Esophagus muscularis mucosa (tissue), 4 donors: Measurements from ENCODE around the gene FLNA. TPM values are rescaled to one million over a fixed set of nuclear protein-coding genes. Genes with fewer than 3 reads are reported as not detected.
A peak's percentile ranks its signal among the peaks of the same experiment; 100 is the strongest.

Experiments
- DNase-seq: peaks from one replicate; pipeline ENCODE4 v3.0.0-alpha.2; 2017; ENCODE audit errors: extremely low spot score
- H3K27ac ChIP-seq, 4 donors: fragments of 200-600 bp; sonication (generic); replicated peaks in 1 of 4; 1 replicate in 3 of 4; 2 replicates in 1 of 4; pipeline ENCODE4 v1.5.1; 2016 to 2019; ENCODE audit warnings: mild to moderate bottlenecking in 1 of 4
- H3K27me3 ChIP-seq, 4 donors: fragments of 200-600 bp; sonication (generic); one replicate each; pipeline versions ENCODE4 v1.5.1 to v1.6.0; 2016 to 2019
- H3K36me3 ChIP-seq, 4 donors: fragments of 200-600 bp; sonication (generic); one replicate each; pipeline ENCODE4 v1.5.1; 2016 to 2019
- H3K4me1 ChIP-seq, 4 donors: fragments of 200-600 bp; sonication (generic); one replicate each; pipeline ENCODE4 v1.5.1; 2016 to 2019
- H3K4me3 ChIP-seq, 4 donors: fragments of 200-600 bp; sonication (generic); 1 replicate in 2 of 4; 2 replicates in 2 of 4; pipeline ENCODE4 v1.5.1; 2016 to 2019; ENCODE audit warnings: mild to moderate bottlenecking in 4 of 4, moderate library complexity in 1 of 4
- H3K9me3 ChIP-seq, 4 donors: fragments of 200-600 bp; sonication (generic); 1 replicate in 3 of 4; 2 replicates in 1 of 4; pipeline ENCODE4 v1.5.1; 2016 to 2019
- EP300 ChIP-seq: sonication (generic); formaldehyde crosslinking; IDR thresholded peaks from one replicate; pipeline ENCODE4 v1.6.1; 2017; ENCODE audit warnings: antibody characterized with exemption
- POLR2A ChIP-seq: fragments of 450-650 bp; IDR thresholded peaks from one replicate; pipeline ENCODE4 v1.6.1; 2017; ENCODE audit warnings: antibody characterized with exemption, moderate library complexity, mild to moderate bottlenecking, low read depth
- POLR2AphosphoS5 ChIP-seq, 2 donors: sonication (generic); formaldehyde crosslinking; IDR thresholded peaks; one replicate each; pipeline ENCODE4 v1.6.1; 2017; ENCODE audit warnings: antibody characterized with exemption in 2 of 2
- WGBS: methylation state at CpG from one replicate; pipeline ENCODE4 v1.1.5; 2018; 5-methylcytosine and 5-hydroxymethylcytosine counted together
- intact Hi-C: fragments of 100-400 bp; cut with DNase I; formaldehyde crosslinking; loops from one replicate; pipeline ENCODE4 v1.15.1; 2023
- total RNA-seq, 4 donors: library from RNA; depleted of rRNA; stranded (reverse); fragments of >200 nt; gene quantifications; one replicate each; pipeline versions ENCODE4 v1.1.0 to v1.2.1, GENCODE V29; 2016
- TF ChIP-seq, protein P1 (sequence below), 3 experiments: fragments of 200-600 bp in 2 of 3; fragments of 450-650 bp in 1 of 3; sonication (generic) in 2 of 3; IDR thresholded peaks; one replicate each; pipeline ENCODE4 v1.5.1; 2017 to 2019; ENCODE audit warnings: antibody characterized with exemption in 3 of 3, mild to moderate bottlenecking in 2 of 3, moderate library complexity in 1 of 3

FLNA gene
- total RNA-seq, 4 donors from 2014 or later = 8,941 to 16,544 (median 12,362) TPM

DNA sequence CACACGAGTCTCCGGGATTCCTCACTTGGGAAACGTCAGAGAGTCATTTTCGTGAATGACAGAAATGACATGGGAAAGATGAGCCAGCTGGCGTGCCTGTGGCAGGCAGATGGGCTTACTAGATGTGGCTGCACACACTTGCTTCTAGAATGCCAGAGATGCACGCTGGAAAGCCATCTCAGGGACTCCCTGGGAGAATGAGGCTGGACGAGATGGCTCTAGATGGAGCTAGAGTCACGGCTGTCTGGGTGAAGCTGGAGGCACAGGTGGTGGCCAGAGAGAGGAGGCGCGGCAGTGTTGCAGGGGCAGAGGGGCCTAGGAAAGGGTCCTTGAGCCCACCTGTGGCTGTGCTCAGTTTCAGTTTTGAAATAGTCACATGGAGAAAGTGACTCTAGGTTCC lies 52.8 kb downstream of the FLNA start:
- TF ChIP-seq POLR2A (no peak), POLR2AphosphoS5 (IDR thresholded peaks at IDR 0.05) (no peak), EP300 (no peak)
- TF ChIP-seq, protein P1, sequence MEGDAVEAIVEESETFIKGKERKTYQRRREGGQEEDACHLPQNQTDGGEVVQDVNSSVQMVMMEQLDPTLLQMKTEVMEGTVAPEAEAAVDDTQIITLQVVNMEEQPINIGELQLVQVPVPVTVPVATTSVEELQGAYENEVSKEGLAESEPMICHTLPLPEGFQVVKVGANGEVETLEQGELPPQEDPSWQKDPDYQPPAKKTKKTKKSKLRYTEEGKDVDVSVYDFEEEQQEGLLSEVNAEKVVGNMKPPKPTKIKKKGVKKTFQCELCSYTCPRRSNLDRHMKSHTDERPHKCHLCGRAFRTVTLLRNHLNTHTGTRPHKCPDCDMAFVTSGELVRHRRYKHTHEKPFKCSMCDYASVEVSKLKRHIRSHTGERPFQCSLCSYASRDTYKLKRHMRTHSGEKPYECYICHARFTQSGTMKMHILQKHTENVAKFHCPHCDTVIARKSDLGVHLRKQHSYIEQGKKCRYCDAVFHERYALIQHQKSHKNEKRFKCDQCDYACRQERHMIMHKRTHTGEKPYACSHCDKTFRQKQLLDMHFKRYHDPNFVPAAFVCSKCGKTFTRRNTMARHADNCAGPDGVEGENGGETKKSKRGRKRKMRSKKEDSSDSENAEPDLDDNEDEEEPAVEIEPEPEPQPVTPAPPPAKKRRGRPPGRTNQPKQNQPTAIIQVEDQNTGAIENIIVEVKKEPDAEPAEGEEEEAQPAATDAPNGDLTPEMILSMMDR (IDR thresholded peaks at IDR 0.05) = no peak
- H3K4me3 ChIP-seq = no peak overlapping the region
- no peak overlapping the region for H3K27ac ChIP-seq
- WGBS = 68% methylated on average over 10 of the region's 10 CpGs
- H3K9me3 ChIP-seq = no peaks in the 10 kb centered on the region
- intact Hi-C loops = no loop called here
- H3K4me1 ChIP-seq = peaks cover 0 to 5% (median 2%) of the 10 kb centered on the region in 4 donors
- H3K36me3 ChIP-seq = no peaks in the 10 kb centered on the region
- no peaks in the 10 kb centered on the region for H3K27me3 ChIP-seq
- no peak for DNase-seq

DNA sequence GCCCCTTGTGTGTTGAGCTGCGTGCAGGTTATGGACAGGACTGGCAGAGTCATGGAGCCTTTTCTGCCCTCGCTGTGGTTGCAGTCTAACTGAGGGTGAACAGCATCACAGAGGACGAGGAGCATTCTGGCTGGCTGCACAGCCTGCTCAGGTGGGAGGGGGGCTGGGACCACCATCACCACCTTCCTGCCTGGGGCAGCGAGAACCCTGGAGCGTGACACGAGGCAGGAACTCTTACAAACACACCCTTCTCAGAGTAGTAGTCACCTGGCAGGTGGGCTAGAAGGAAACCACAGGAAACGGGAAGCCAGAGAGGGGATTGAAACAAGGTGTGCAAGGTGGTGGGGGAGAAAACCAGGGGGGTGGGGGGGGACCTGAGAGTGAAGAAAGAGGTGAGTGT lies 53.3 kb downstream of the FLNA start:
- no peaks in the 10 kb centered on the region for H3K27me3 ChIP-seq
- TF ChIP-seq, protein P1 (IDR thresholded peaks at IDR 0.05) = no peak
- TF ChIP-seq POLR2AphosphoS5 (IDR thresholded peaks at IDR 0.05) (no peak), POLR2A (no peak), EP300 (no peak)
- no peak overlapping the region for H3K4me3 ChIP-seq
- WGBS = 78% methylated on average over 6 of the region's 7 CpGs
- intact Hi-C loops = no loop called here
- H3K4me1 ChIP-seq = peaks cover 0 to 5% (median 2%) of the 10 kb centered on the region in 4 donors
- H3K36me3 ChIP-seq = no peaks in the 10 kb centered on the region
- no peak for DNase-seq
- H3K9me3 ChIP-seq = no peaks in the 10 kb centered on the region
- no peak overlapping the region for H3K27ac ChIP-seq

DNA sequence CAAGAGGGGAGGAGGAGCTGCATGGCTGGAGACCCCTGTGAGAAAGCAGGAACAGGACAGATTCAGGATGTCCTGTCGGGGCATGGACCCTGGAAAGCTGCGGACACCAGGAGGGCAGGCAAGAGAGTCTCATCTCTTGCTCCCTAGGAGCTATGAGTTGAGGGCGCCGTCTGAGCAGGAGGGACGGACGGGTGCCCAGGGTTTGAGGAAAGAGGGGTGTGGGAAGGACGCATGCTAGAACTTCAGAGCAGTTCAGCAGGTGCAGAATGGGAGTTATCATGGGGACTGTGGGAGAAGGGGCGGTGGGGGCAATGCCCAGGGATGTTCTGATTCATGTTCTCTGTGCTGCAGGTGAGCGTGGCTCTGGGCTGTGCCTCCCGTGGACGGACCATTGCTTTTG lies 54.0 kb downstream of the FLNA start:
- H3K4me1 ChIP-seq = peaks cover 0 to 5% (median 2%) of the 10 kb centered on the region in 4 donors
- DNase-seq = no peak
- WGBS = 81% methylated on average over 11 of the region's 11 CpGs
- intact Hi-C loops = no loop called here
- H3K27me3 ChIP-seq = no peaks in the 10 kb centered on the region
- TF ChIP-seq, protein P1 (IDR thresholded peaks at IDR 0.05) = no peak
- TF ChIP-seq EP300 = no peak
- TF ChIP-seq POLR2A = no peak
- H3K4me3 ChIP-seq = no peak overlapping the region
- no peak overlapping the region for H3K27ac ChIP-seq
- no peaks in the 10 kb centered on the region for H3K36me3 ChIP-seq
- no peaks in the 10 kb centered on the region for H3K9me3 ChIP-seq

DNA sequence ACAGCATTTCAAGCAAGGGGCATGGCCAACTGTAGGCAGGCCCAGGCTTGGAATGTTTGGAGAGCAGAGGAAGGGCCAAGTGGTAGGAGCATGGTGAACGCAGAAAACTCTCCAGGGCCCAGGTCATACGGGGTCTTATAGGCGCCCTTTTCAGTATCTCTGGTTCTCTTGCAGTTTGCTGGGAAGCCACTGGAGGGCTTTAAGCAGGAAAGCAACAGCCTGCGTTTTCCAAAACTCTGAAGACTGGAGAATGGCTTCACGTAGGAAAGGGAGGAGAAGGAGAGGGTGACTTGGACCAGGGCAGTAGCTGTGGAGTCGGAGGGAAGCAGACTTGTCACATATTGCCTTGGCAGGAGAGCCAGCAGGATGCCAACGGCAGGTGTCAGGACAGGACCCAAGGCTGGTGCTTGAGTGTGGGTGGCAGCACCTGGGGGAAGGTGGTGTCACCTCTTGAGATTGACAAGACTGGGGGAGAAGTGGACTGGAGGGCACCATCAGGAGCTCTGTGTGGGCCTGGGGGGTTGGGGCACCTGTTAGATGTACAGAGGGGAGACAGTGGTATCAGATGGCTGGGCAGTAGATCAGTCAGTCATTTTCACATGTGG lies 56.9 kb downstream of the FLNA start:
- TF ChIP-seq, protein P1 (IDR thresholded peaks at IDR 0.05) = peak in 2 of 3 experiments; percentile 15 to 52
- no peak for TF ChIP-seq EP300
- intact Hi-C loops = no loop called here

DNA sequence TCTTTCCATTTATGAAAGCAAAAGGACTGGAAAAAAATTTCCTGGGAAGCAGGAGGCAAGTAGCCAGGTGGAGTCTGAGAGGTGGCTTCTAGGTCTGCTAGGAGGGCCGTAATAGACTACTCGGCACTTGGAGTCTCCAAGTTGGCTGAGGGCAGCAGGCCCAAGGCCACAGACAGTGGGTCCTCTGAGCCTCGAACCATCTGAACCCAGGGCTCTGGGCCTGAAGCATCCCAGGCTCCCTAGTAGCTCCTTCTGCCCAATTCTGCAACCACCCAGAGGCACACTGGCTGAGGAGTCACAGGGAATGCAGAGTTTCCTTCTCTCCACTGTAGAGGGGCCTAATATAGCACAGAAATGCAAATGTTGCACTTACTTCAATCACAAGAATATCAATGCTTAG lies 59.0 kb downstream of the FLNA start:
- Histone ChIP-seq H3K27ac (no peak overlapping the region), H3K4me1 (peaks cover 0 to 5% (median 2%) of the 10 kb centered on the region in 4 donors), H3K36me3 (no peaks in the 10 kb centered on the region), H3K27me3 (peaks cover 0 to 2% (median 0%) of the 10 kb centered on the region in 4 donors), H3K9me3 (no peaks in the 10 kb centered on the region), H3K4me3 (no peak overlapping the region)
- WGBS = 85% methylated on average over 3 of the region's 3 CpGs
- intact Hi-C loops = no loop called here
- TF ChIP-seq, protein P1 (IDR thresholded peaks at IDR 0.05) = no peak
- TF ChIP-seq POLR2A (no peak), POLR2AphosphoS5 (IDR thresholded peaks at IDR 0.05) (no peak), EP300 (no peak)
- DNase-seq = no peak

More for the DNA sequence above, 56.9 kb downstream of the FLNA start:
- Histone ChIP-seq H3K4me3 (no peak overlapping the region), H3K9me3 (no peaks in the 10 kb centered on the region), H3K27ac (no peak overlapping the region), H3K36me3 (no peaks in the 10 kb centered on the region), H3K27me3 (no peaks in the 10 kb centered on the region), H3K4me1 (peaks cover 0 to 5% (median 2%) of the 10 kb centered on the region in 4 donors)
- no peak for DNase-seq
- 36% methylated on average over 7 of the region's 7 CpGs for WGBS
